GM18951 (cell line): ENCODE data around the gene DCAF8.

ENCODE experiments used
- POLR2A ChIP-seq: IDR thresholded peaks from 4 replicates; pipeline ENCODE4 v1.6.1; 2011; ENCODE audit warnings: mild to moderate bottlenecking; ENCODE audit not compliant: insufficient read length, insufficient read depth; ENCODE audit errors: extremely low read depth
- in situ Hi-C: fragments of 300-500 bp; cut with MboI; formaldehyde crosslinking; loops from one replicate; pipeline ENCODE4 v1.12.0; 2022; ENCODE audit warnings: low sequenced_read_pairs, mixed read lengths, inconsistent platforms; ENCODE audit not compliant: unreplicated experiment

The DCAF8 gene

GRCh38 chr1:160284782-160285344 is 22.5 kb upstream of the DCAF8 start, which contains the start of gene PEX19:
TSS of gene PEX19 (minus strand) at chr1:160285133. CDS start at chr1:160285124, 9 bp downstream.
- peak; percentile 83 for TF ChIP-seq POLR2A
- in situ Hi-C loops = no loop called here

GRCh38 chr1:160284220-160284781 is 22.0 kb upstream of the DCAF8 start:
- in situ Hi-C loops = no loop called here
- TF ChIP-seq POLR2A = no peak

- in situ Hi-C loops = no loop called here
- no peak for TF ChIP-seq POLR2A
Measured at GRCh38 chr1:160282807-160283206, 20.5 kb upstream of the DCAF8 start.

- TF ChIP-seq POLR2A = no peak
- in situ Hi-C loops = no loop called here
Measured at GRCh38 chr1:160277987-160278386, 15.6 kb upstream of the DCAF8 start.

- in situ Hi-C loops = no loop called here
Measured at GRCh38 chr1:160277330-160277729, 15.0 kb upstream of the DCAF8 start.

GRCh38 chr1:160271025-160271424 is 8.7 kb upstream of the DCAF8 start:
- in situ Hi-C loops = no loop called here
- no peak for TF ChIP-seq POLR2A

More at GRCh38 chr1:160277330-160277729, 15.0 kb upstream of the DCAF8 start:
- no peak for TF ChIP-seq POLR2A

GRCh38 chr1:160267284-160267991 is 5.1 kb upstream of the DCAF8 start:
- no peak for TF ChIP-seq POLR2A
- in situ Hi-C loops = no loop called here

- TF ChIP-seq POLR2A = no peak
- in situ Hi-C loops = no loop called here
Measured at GRCh38 chr1:160264795-160265307, 2.5 kb upstream of the DCAF8 start.

GRCh38 chr1:160261556-160261892 is 825 bp downstream of the DCAF8 start:
- in situ Hi-C loops = no loop called here
- no peak for TF ChIP-seq POLR2A

GRCh38 chr1:160260406-160261382 is 1.7 kb downstream of the DCAF8 start:
- in situ Hi-C loops = no loop called here

GRCh38 chr1:160258177-160258798 is 4.1 kb downstream of the DCAF8 start:
- in situ Hi-C loops = no loop called here

More at GRCh38 chr1:160260406-160261382, 1.7 kb downstream of the DCAF8 start:
- TF ChIP-seq POLR2A = no peak

GRCh38 chr1:160257411-160258015 is 4.8 kb downstream of the DCAF8 start:
- TF ChIP-seq POLR2A = no peak
- in situ Hi-C loops = no loop called here

More at GRCh38 chr1:160258177-160258798, 4.1 kb downstream of the DCAF8 start:
- no peak for TF ChIP-seq POLR2A

- no peak for TF ChIP-seq POLR2A
- in situ Hi-C loops = no loop called here
Measured at GRCh38 chr1:160256396-160257046, 5.8 kb downstream of the DCAF8 start.
